Liver (tissue), 9 donors: Measurements from ENCODE around the gene SREK1. TPM values are rescaled to one million over a fixed set of nuclear protein-coding genes. Genes with fewer than 3 reads are reported as not detected.

Source experiments
- DNase-seq: peaks from one replicate; pipeline ENCODE4 v3.0.0-alpha.2; 2017; ENCODE audit warnings: low spot score
- H3K27ac ChIP-seq, 2 donors: one replicate each; pipeline ENCODE4 v1.7.0; 2013; ENCODE audit warnings: inconsistent platforms in 2 of 2, low read length in 2 of 2, control low read depth in 1 of 2, low read depth in 1 of 2, mild to moderate bottlenecking in 1 of 2
- H3K27me3 ChIP-seq, 4 donors: one replicate each; pipeline versions ENCODE4 v1.6.1 to v1.7.0; 2013; ENCODE audit warnings: low read length in 3 of 4, inconsistent platforms in 1 of 4, mild to moderate bottlenecking in 1 of 4, moderate library complexity in 1 of 4; ENCODE audit not compliant: control insufficient read depth in 4 of 4, insufficient read depth in 4 of 4
- H3K36me3 ChIP-seq, 4 donors: one replicate each; pipeline versions ENCODE4 v1.6.1 to v1.7.0; 2013; ENCODE audit warnings: low read length in 3 of 4, mild to moderate bottlenecking in 3 of 4, low read depth in 1 of 4, moderate library complexity in 1 of 4; ENCODE audit not compliant: control insufficient read depth in 4 of 4, insufficient read depth in 3 of 4
- H3K4me1 ChIP-seq, 4 donors: one replicate each; pipeline versions ENCODE4 v1.6.1 to v1.7.0; 2013; ENCODE audit warnings: low read length in 3 of 4, mild to moderate bottlenecking in 3 of 4, moderate library complexity in 1 of 4; ENCODE audit not compliant: control insufficient read depth in 4 of 4, insufficient read depth in 4 of 4
- H3K4me3 ChIP-seq, 3 donors: one replicate each; pipeline versions ENCODE4 v1.6.1 to v1.7.0; 2013; ENCODE audit warnings: low read length in 3 of 3, control low read depth in 1 of 3, low read depth in 1 of 3, mild to moderate bottlenecking in 1 of 3
- H3K9ac ChIP-seq, 2 donors: one replicate each; pipeline ENCODE4 v1.7.0; 2013; ENCODE audit warnings: low read length in 2 of 2, mild to moderate bottlenecking in 2 of 2, moderate library complexity in 2 of 2, control low read depth in 1 of 2, low read depth in 1 of 2
- H3K9me3 ChIP-seq, 4 donors: one replicate each; pipeline versions ENCODE4 v1.6.1 to v1.7.0; 2013; ENCODE audit warnings: low read length in 3 of 4; ENCODE audit not compliant: control insufficient read depth in 4 of 4
- ATF3 ChIP-seq: IDR thresholded peaks from 2 replicates; pipeline ENCODE4 v1.6.1; 2016; ENCODE audit warnings: antibody characterized with exemption
- CTCF ChIP-seq: fragments of 150-350 bp; IDR thresholded peaks from 2 replicates; pipeline ENCODE4 v1.5.1; 2017; ENCODE audit warnings: improper control_type of control experiment, low read depth, low read length; ENCODE audit not compliant: missing input control
- EGR1 ChIP-seq, 2 donors: IDR thresholded peaks; 2 replicates each; pipeline ENCODE4 v1.6.1; 2016 to 2018; ENCODE audit warnings: antibody characterized with exemption in 2 of 2, low read depth in 2 of 2
- FOXA1 ChIP-seq: IDR thresholded peaks from 2 replicates; pipeline ENCODE4 v1.6.1; 2016; ENCODE audit warnings: antibody characterized with exemption
- FOXA2 ChIP-seq: IDR thresholded peaks from 2 replicates; pipeline ENCODE4 v1.6.1; 2016; ENCODE audit warnings: antibody characterized with exemption
- GABPA ChIP-seq, 2 donors: IDR thresholded peaks in 1 of 2; conservative IDR thresholded peaks in 1 of 2; 2 replicates each; pipeline ENCODE4 v1.6.1; 2016; ENCODE audit warnings: antibody characterized with exemption in 2 of 2, mild to moderate bottlenecking in 1 of 2, moderate library complexity in 1 of 2
- HNF4A ChIP-seq, 2 donors: conservative IDR thresholded peaks; 2 replicates each; pipeline ENCODE4 v1.6.1; 2016; ENCODE audit warnings: antibody characterized with exemption in 2 of 2, mild to moderate bottlenecking in 2 of 2
- HNF4G ChIP-seq: IDR thresholded peaks from 2 replicates; pipeline ENCODE4 v1.6.1; 2016; ENCODE audit warnings: antibody characterized with exemption
- JUND ChIP-seq, 2 donors: IDR thresholded peaks; 2 replicates each; pipeline ENCODE4 v1.6.1; 2016; ENCODE audit warnings: antibody characterized with exemption in 2 of 2
- MAX ChIP-seq: IDR thresholded peaks from 2 replicates; pipeline ENCODE4 v1.6.1; 2016; ENCODE audit warnings: antibody characterized with exemption
- NR2F2 ChIP-seq: IDR thresholded peaks from 2 replicates; pipeline ENCODE4 v1.6.1; 2016; ENCODE audit warnings: antibody characterized with exemption
- RAD21 ChIP-seq, 2 donors: IDR thresholded peaks; 2 replicates each; pipeline ENCODE4 v1.6.1; 2016; ENCODE audit warnings: antibody characterized with exemption in 2 of 2, mild to moderate bottlenecking in 2 of 2
- REST ChIP-seq: IDR thresholded peaks from 2 replicates; pipeline ENCODE4 v1.6.1; 2016; ENCODE audit warnings: antibody characterized with exemption, mild to moderate bottlenecking
- SP1 ChIP-seq: IDR thresholded peaks from 2 replicates; pipeline ENCODE4 v1.6.1; 2018; ENCODE audit warnings: antibody characterized with exemption, mild to moderate bottlenecking
- TAF1 ChIP-seq: conservative IDR thresholded peaks from 2 replicates; pipeline ENCODE4 v1.6.1; 2016; ENCODE audit warnings: antibody characterized with exemption, mild to moderate bottlenecking
- YY1 ChIP-seq: IDR thresholded peaks from 2 replicates; pipeline ENCODE4 v1.6.1; 2016; ENCODE audit warnings: antibody characterized with exemption, mild to moderate bottlenecking
- ZBTB33 ChIP-seq: IDR thresholded peaks from 2 replicates; pipeline ENCODE4 v1.6.1; 2016; ENCODE audit warnings: antibody characterized with exemption
- WGBS: extraction: QIAGEN DNeasy Blood & Tissue Kit; methylation state at CpG from one replicate; pipeline ENCODE4 v1.1.7; 2013; 5-methylcytosine and 5-hydroxymethylcytosine counted together
- polyA plus RNA-seq, 2 donors: library from polyadenylated mRNA; stranded (reverse) in 1 of 2; unstranded in 1 of 2; fragments of 200-250 nt in 1 of 2; fragments of >200 nt in 1 of 2; fragmentation: Nextera tagmentation in 1 of 2; extraction: Ambion mirVana in 1 of 2; gene quantifications; one replicate each; pipeline versions ENCODE4 v1.2.1 to v1.2.3, GENCODE V29; 2013 to 2015
- total RNA-seq, 2 donors: library from RNA; depleted of rRNA; stranded (reverse); fragments of >200 nt; gene quantifications; one replicate each; pipeline ENCODE4 v1.2.3, GENCODE V29; 2014
- donor health status: healthy.
- donor health status: healthy.
- donor health status: healthy.
- donor health status: healthy.
- donor health status: healthy.

Gene SREK1
- total and polyA plus RNA-seq, 4 donors, result 10.2 to 85.8 (median 43.9) TPM

- Histone ChIP-seq H3K4me3 (no peak overlapping the region), H3K9me3 (no peaks in the 10 kb centered on the region), H3K4me1 (no peaks in the 10 kb centered on the region), H3K36me3 (peaks cover 4 to 52% (median 45%) of the 10 kb centered on the region in 4 donors), H3K27ac (no peak overlapping the region), H3K27me3 (no peaks in the 10 kb centered on the region), H3K9ac (no peak overlapping the region)
- WGBS, result 98% methylated on average over 5 of the region's 5 CpGs
- no peak for DNase-seq
- no peak for TF ChIP-seq ATF3
- no peak for TF ChIP-seq FOXA2
- TF ChIP-seq JUND (IDR thresholded peaks at IDR 0.05), result no peak
- TF ChIP-seq SP1, result no peak
- TF ChIP-seq HNF4G, result no peak
- no peak for TF ChIP-seq HNF4A (conservative IDR thresholded peaks at IDR 0.05)
- TF ChIP-seq EGR1 (IDR thresholded peaks at IDR 0.05; ENCODE audit: low read depth in 2 of 2), result no peak
- TF ChIP-seq MAX, result no peak
- TF ChIP-seq YY1, result no peak
- TF ChIP-seq GABPA (IDR thresholded peaks at IDR 0.05 in 1 of 2, conservative IDR thresholded peaks at IDR 0.05 in 1 of 2), result no peak
- no peak for TF ChIP-seq NR2F2
- TF ChIP-seq REST, result no peak
- TF ChIP-seq ZBTB33, result no peak
- TF ChIP-seq TAF1, result no peak
- TF ChIP-seq RAD21 (IDR thresholded peaks at IDR 0.05), result no peak
- no peak for TF ChIP-seq FOXA1
Measured at GRCh38 chr5:66161356-66161755, 17.3 kb downstream of the SREK1 start.

- H3K9ac ChIP-seq, result no peak overlapping the region
- H3K9me3 ChIP-seq, result no peaks in the 10 kb centered on the region
- no peaks in the 10 kb centered on the region for H3K4me1 ChIP-seq
- no peak overlapping the region for H3K27ac ChIP-seq
- peaks cover 4 to 65% (median 53%) of the 10 kb centered on the region in 4 donors for H3K36me3 ChIP-seq
- no peak for DNase-seq
- no peak overlapping the region for H3K4me3 ChIP-seq
- no peaks in the 10 kb centered on the region for H3K27me3 ChIP-seq
- 93% methylated on average over 8 of the region's 8 CpGs for WGBS
- no peak for TF ChIP-seq RAD21 (IDR thresholded peaks at IDR 0.05)
- no peak for TF ChIP-seq HNF4G
- no peak for TF ChIP-seq NR2F2
- TF ChIP-seq MAX, result no peak
- TF ChIP-seq REST, result no peak
- TF ChIP-seq SP1, result no peak
- TF ChIP-seq ZBTB33, result no peak
- TF ChIP-seq FOXA1, result no peak
- TF ChIP-seq YY1, result no peak
- TF ChIP-seq CTCF, result no peak
Measured at GRCh38 chr5:66164044-66164790, 20.1 kb downstream of the SREK1 start.
